Measurements from ENCODE around the gene RGSL1.

GRCh38 chr1:182569939-182570610, 120.1 kb downstream of the RGSL1 start:
- TF ChIP-seq CTCF (IDR thresholded peaks at IDR 0.05), result no peak
- TF ChIP-seq POLR2A (IDR thresholded peaks at IDR 0.05), result no peak

All from Peyer's patch (tissue), 4 donors.